PFSK-1 (cell line): ENCODE results near the gene KPNB1.

Experiments used
- FOXP2 ChIP-seq: optimal IDR thresholded peaks from 2 replicates; pipeline ENCODE3; 2011; ENCODE audit warnings: borderline replicate concordance, control low read depth, inconsistent platforms; ENCODE audit not compliant: insufficient read depth; ENCODE audit errors: extremely low read length, extremely low read depth
- POLR2AphosphoS5 ChIP-seq: IDR thresholded peaks from 2 replicates; pipeline ENCODE4 v1.6.1; 2012; ENCODE audit warnings: low read depth, mild to moderate bottlenecking, control low read depth, low read length, moderate library complexity
- REST ChIP-seq, 2 experiments: IDR thresholded peaks; 2 replicates each; pipeline versions ENCODE4 v1.6.1 to v1.8.0; 2011 to 2012; ENCODE audit warnings: low read depth in 2 of 2, low read length in 2 of 2, control low read depth in 1 of 2, inconsistent platforms in 1 of 2, mild to moderate bottlenecking in 1 of 2, moderate library complexity in 1 of 2; ENCODE audit not compliant: insufficient read depth in 1 of 2
- SIN3A ChIP-seq: IDR thresholded peaks from 2 replicates; pipeline ENCODE4 v1.6.1; 2012; ENCODE audit warnings: mild to moderate bottlenecking, low read length, moderate library complexity, borderline replicate concordance; ENCODE audit not compliant: insufficient read depth
- TAF1 ChIP-seq: IDR thresholded peaks from 2 replicates; pipeline ENCODE4 v1.6.1; 2012; ENCODE audit warnings: low read length, control low read depth, borderline replicate concordance; ENCODE audit not compliant: insufficient read depth

Gene KPNB1

GRCh38 chr17:47699536-47699840 is 49.8 kb downstream of the KPNB1 start:
- no peak for TF ChIP-seq POLR2AphosphoS5
- TF ChIP-seq TAF1 = no peak
- no peak for TF ChIP-seq FOXP2
- TF ChIP-seq REST (IDR thresholded peaks at IDR 0.05; ENCODE audit: insufficient read depth in 1 of 2, low read depth in 2 of 2, low read length in 2 of 2) = no peak
- TF ChIP-seq SIN3A = no peak

- TF ChIP-seq REST (IDR thresholded peaks at IDR 0.05; ENCODE audit: insufficient read depth in 1 of 2, low read depth in 2 of 2, low read length in 2 of 2) = no peak
- TF ChIP-seq TAF1 = no peak
- no peak for TF ChIP-seq SIN3A
- TF ChIP-seq FOXP2 = no peak
- no peak for TF ChIP-seq POLR2AphosphoS5
Observed at GRCh38 chr17:47700471-47701449, 51.0 kb downstream of the KPNB1 start.

- TF ChIP-seq REST (IDR thresholded peaks at IDR 0.05; ENCODE audit: insufficient read depth in 1 of 2, low read depth in 2 of 2, low read length in 2 of 2) (no peak), FOXP2 (no peak), SIN3A (no peak), TAF1 (no peak), POLR2AphosphoS5 (no peak)
Observed at GRCh38 chr17:47701608-47702007, 51.9 kb downstream of the KPNB1 start.

GRCh38 chr17:47702391-47702995 is 52.8 kb downstream of the KPNB1 start:
- no peak for TF ChIP-seq SIN3A
- TF ChIP-seq POLR2AphosphoS5 = no peak
- TF ChIP-seq REST (IDR thresholded peaks at IDR 0.05; ENCODE audit: insufficient read depth in 1 of 2, low read depth in 2 of 2, low read length in 2 of 2) = no peak

- no peak for TF ChIP-seq POLR2AphosphoS5
- no peak for TF ChIP-seq TAF1
- no peak for TF ChIP-seq REST (IDR thresholded peaks at IDR 0.05; ENCODE audit: insufficient read depth in 1 of 2, low read depth in 2 of 2, low read length in 2 of 2)
- no peak for TF ChIP-seq FOXP2
- no peak for TF ChIP-seq SIN3A
Observed at GRCh38 chr17:47703191-47703591, 53.5 kb downstream of the KPNB1 start.
